Measurements from ENCODE around the gene PASK.

The PASK gene

GRCh38 chr2:241126771-241127202, 22.5 kb downstream of the PASK start:
- no peak for DNase-seq

GRCh38 chr2:241126201-241126611, 23.1 kb downstream of the PASK start:
- DNase-seq, result no peak

- no peak for DNase-seq
These were observed 23.6 kb downstream of the PASK start for GRCh38 chr2:241125626-241126025.

- peak in 17 of 51 donors; percentile 11 to 54 (median 25) for DNase-seq
These were observed 25.3 kb downstream of the PASK start for GRCh38 chr2:241123816-241124536.

GRCh38 chr2:241122376-241123002, 26.8 kb downstream of the PASK start:
- DNase-seq, result no peak

- DNase-seq, result no peak
These were observed 28.3 kb downstream of the PASK start for GRCh38 chr2:241121008-241121407.

- DNase-seq, result no peak
These were observed 28.8 kb downstream of the PASK start for GRCh38 chr2:241120440-241120839.

GRCh38 chr2:241118737-241119505, 30.4 kb downstream of the PASK start:
- no peak for DNase-seq

- DNase-seq, result no peak
These were observed 32.4 kb downstream of the PASK start for GRCh38 chr2:241116606-241117560.

- no peak for DNase-seq
These were observed 33.9 kb downstream of the PASK start for GRCh38 chr2:241115361-241115760.

GRCh38 chr2:241114836-241115235, 34.4 kb downstream of the PASK start:
- DNase-seq, result no peak

- no peak for DNase-seq
These were observed 36.7 kb downstream of the PASK start for GRCh38 chr2:241112592-241112991.

- no peak for DNase-seq
These were observed 37.2 kb downstream of the PASK start for GRCh38 chr2:241112046-241112445.

GRCh38 chr2:241111440-241111805, 37.8 kb downstream of the PASK start:
- no peak for DNase-seq

GRCh38 chr2:241110607-241111439, 38.4 kb downstream of the PASK start:
- DNase-seq, result no peak

GRCh38 chr2:241110089-241110606, 39.1 kb downstream of the PASK start:
- no peak for DNase-seq

- no peak for DNase-seq
These were observed 39.8 kb downstream of the PASK start for GRCh38 chr2:241109210-241110088.

- DNase-seq, result peak in 1 of 51 donors; percentile 6
These were observed 40.7 kb downstream of the PASK start for GRCh38 chr2:241108271-241109209.

Data from hypothalamus (tissue), 51 donors.